ENCODE results near the gene TRIM36. TPM values are rescaled to one million over a fixed set of nuclear protein-coding genes. Genes with fewer than 3 reads are reported as not detected.

The TRIM36 gene
- total and polyA plus RNA-seq, 2 of the 8 experiments (the other 6 are each of a cell fraction or from before 2014, with no cell fraction given), result 8.5 to 14.1 TPM

- Histone ChIP-seq H3K56ac (replicated peaks; ENCODE audit: insufficient read length, low read depth, low read length) (no peak overlapping the region), H2BK120ac (replicated peaks; ENCODE audit: low read depth, low read length) (no peak overlapping the region), H3K23me2 (ENCODE audit: low read depth, low read length) (no peaks in the 10 kb centered on the region; the same call in 1 of the 2 replicates), H3K14ac (ENCODE audit: insufficient read length) (no peak overlapping the region), H2BK15ac (ENCODE audit: low read length) (no peak overlapping the region), H3K18ac (ENCODE audit: extremely low read depth, low read length) (no peak overlapping the region), H4K8ac (ENCODE audit: extremely low read depth, insufficient read depth, low read length) (no peak overlapping the region), H4K20me1 (replicated peaks in 1 of 2; ENCODE audit: control insufficient read depth in 1 of 2, insufficient read depth in 2 of 2, low read length in 2 of 2) (no peaks in the 10 kb centered on the region), H3K9me3 (ENCODE audit: insufficient read depth in 2 of 2, low read depth in 1 of 2, low read length in 1 of 2) (no peaks in the 10 kb centered on the region), H3K4me2 (ENCODE audit: insufficient read depth in 1 of 2, low read depth in 2 of 2, low read length in 2 of 2) (no peak overlapping the region), H3K79me2 (ENCODE audit: control insufficient read depth in 1 of 2, insufficient read depth in 2 of 2, low read length in 2 of 2) (no peaks in the 10 kb centered on the region), H3K4me1 (replicated peaks in 1 of 4; ENCODE audit: control insufficient read depth in 3 of 4, insufficient read depth in 4 of 4, low read length in 3 of 4) (peaks cover 0 to 3% (median 0%) of the 10 kb centered on the region in 4 experiments; a peak in 2 of 7 replicates), H3K4ac (replicated peaks; ENCODE audit: insufficient read length, low read depth, low read length) (no peak overlapping the region), H2BK20ac (ENCODE audit: low read length) (no peak overlapping the region), H2BK5ac (ENCODE audit: low read depth, low read length) (no peak overlapping the region), H3K4me3 (ENCODE audit: extremely low read depth in 1 of 4, insufficient read depth in 2 of 4, low read depth in 3 of 4, low read length in 4 of 4) (no peak overlapping the region), H2BK12ac (ENCODE audit: low read depth, low read length) (no peak overlapping the region), H4K91ac (replicated peaks; ENCODE audit: insufficient read length, low read length) (no peak overlapping the region), H2AFZ (ENCODE audit: low read length) (no peak overlapping the region), H3K9ac (replicated peaks in 1 of 4; ENCODE audit: extremely low read depth in 1 of 4, low read depth in 3 of 4, low read length in 3 of 4) (no peak overlapping the region), H3K27ac (ENCODE audit: low read depth, low read length) (no peak overlapping the region), H2AK5ac (ENCODE audit: low read depth, low read length) (no peak overlapping the region), H3K36me3 (ENCODE audit: control insufficient read depth in 2 of 4, insufficient read depth in 4 of 4, low read length in 3 of 4) (no peaks in the 10 kb centered on the region), H3K79me1 (ENCODE audit: low read depth, low read length) (no peaks in the 10 kb centered on the region), H3K27me3 (replicated peaks in 1 of 4; ENCODE audit: control insufficient read depth in 3 of 4, extremely low read depth in 1 of 4, insufficient read depth in 3 of 4, low read length in 3 of 4) (peaks cover under 1 to 6% (median 5%) of the 10 kb centered on the region in 4 experiments; a peak in 6 of 7 replicates), H3K23ac (ENCODE audit: insufficient read length) (no peak overlapping the region), H4K5ac (ENCODE audit: insufficient read length, low read depth, low read length) (no peak overlapping the region)
- DNase-seq (ENCODE audit: low read depth in 1 of 2, low spot score in 2 of 2) (no peak), FAIRE-seq (no peak)
- CTCF ChIA-PET (ENCODE audit: partially characterized antibody), result interaction anchor here (0.6 to 1.5 kb wide), 4 partner anchors 8 to 287 kb away, joined by 3 read pairs; no protein-coding TSS in a partner anchor
- POLR2A ChIA-PET (ENCODE audit: partially characterized antibody), result no interaction called here
- TF ChIP-seq EP300 (IDR thresholded peaks at IDR 0.05; ENCODE audit: borderline replicate concordance in 1 of 2, low read depth in 2 of 2, low read length in 2 of 2) (no peak), POLR2AphosphoS5 (IDR thresholded peaks at IDR 0.05; ENCODE audit: low read depth, low read length) (no peak), ZNF274 (IDR thresholded peaks at IDR 0.05; ENCODE audit: borderline replicate concordance, extremely low read depth, low read length) (no peak), CBX5 (IDR thresholded peaks at IDR 0.05; ENCODE audit: low read depth, low read length) (no peak), NANOG (IDR thresholded peaks at IDR 0.05; ENCODE audit: insufficient read depth, low read depth, low read length, poor library complexity, severe bottlenecking) (no peak), KDM1A (IDR thresholded peaks at IDR 0.05; ENCODE audit: borderline replicate concordance, low read length) (no peak), BCL11A (IDR thresholded peaks at IDR 0.05; ENCODE audit: low read depth in 2 of 2, low read length in 2 of 2) (no peak), EGR1 (IDR thresholded peaks at IDR 0.05; ENCODE audit: borderline replicate concordance, low read depth, low read length) (no peak), HDAC2 (IDR thresholded peaks at IDR 0.05; ENCODE audit: borderline replicate concordance in 1 of 2, low read depth in 2 of 2, low read length in 2 of 2) (no peak), TCF12 (IDR thresholded peaks at IDR 0.05; ENCODE audit: low read depth, low read length) (no peak), ATF2 (IDR thresholded peaks at IDR 0.05; ENCODE audit: low read length) (no peak), GTF2F1 (IDR thresholded peaks at IDR 0.05; ENCODE audit: borderline replicate concordance, low read depth, low read length) (no peak), GABPA (IDR thresholded peaks at IDR 0.05; ENCODE audit: borderline replicate concordance, insufficient read depth, low read length) (no peak)
Observed at GRCh38 chr5:115186794-115187193, 17.1 kb upstream of the TRIM36 start.
